HG03280 (cell line): ENCODE results near the gene NCAM2.
"Not testable (repeated sequence)": the region's sequence is repeated elsewhere in the genome, so short reads cannot be mapped to it uniquely, and the experiment has no call there.

Source experiments
- ATAC-seq: cut with Tn5 transposase; IDR thresholded peaks from one replicate; pipeline ENCODE4 v1.9.1; 2021; ENCODE audit warnings: mild to moderate bottlenecking, moderate library complexity; ENCODE audit not compliant: unreplicated experiment

Gene NCAM2

GRCh38 chr21:21290751-21291150, 292.5 kb downstream of the NCAM2 start:
- ATAC-seq, result no peak

GRCh38 chr21:21291883-21292569, 293.8 kb downstream of the NCAM2 start:
- no peak for ATAC-seq

GRCh38 chr21:21295303-21295702, 297.1 kb downstream of the NCAM2 start:
- no peak for ATAC-seq

GRCh38 chr21:21297211-21297610, 299.0 kb downstream of the NCAM2 start:
- ATAC-seq, result no peak

GRCh38 chr21:21301013-21301412, 302.8 kb downstream of the NCAM2 start:
- ATAC-seq, result no peak

GRCh38 chr21:21309510-21309909, 311.3 kb downstream of the NCAM2 start:
- no peak for ATAC-seq

GRCh38 chr21:21324297-21324696, 326.1 kb downstream of the NCAM2 start:
- no peak for ATAC-seq

- no peak for ATAC-seq
Observed at GRCh38 chr21:21332492-21332891, 334.3 kb downstream of the NCAM2 start.

- ATAC-seq, result no peak
Observed at GRCh38 chr21:21341041-21341440, 342.8 kb downstream of the NCAM2 start.

GRCh38 chr21:21345296-21345695, 347.1 kb downstream of the NCAM2 start:
- ATAC-seq, result no peak

GRCh38 chr21:21345872-21346271, 347.7 kb downstream of the NCAM2 start:
- ATAC-seq, result no peak

- no peak for ATAC-seq
Observed at GRCh38 chr21:21366277-21366676, 368.1 kb downstream of the NCAM2 start.

GRCh38 chr21:21367583-21367982, 369.4 kb downstream of the NCAM2 start:
- ATAC-seq, result no peak

- ATAC-seq, result no peak
Observed at GRCh38 chr21:21373969-21374368, 375.8 kb downstream of the NCAM2 start.

- no peak for ATAC-seq
Observed at GRCh38 chr21:21383126-21383525, 384.9 kb downstream of the NCAM2 start.

- no peak for ATAC-seq
Observed at GRCh38 chr21:21384977-21385376, 386.8 kb downstream of the NCAM2 start.

- no peak for ATAC-seq
Observed at GRCh38 chr21:21385404-21385803, 387.2 kb downstream of the NCAM2 start.

GRCh38 chr21:21387916-21388315, 389.7 kb downstream of the NCAM2 start:
- ATAC-seq, result no peak

- ATAC-seq, result no peak
Observed at GRCh38 chr21:21394064-21394463, 395.9 kb downstream of the NCAM2 start.

GRCh38 chr21:21396424-21396823, 398.2 kb downstream of the NCAM2 start:
- no peak for ATAC-seq

- no peak for ATAC-seq
Observed at GRCh38 chr21:21397464-21397863, 399.3 kb downstream of the NCAM2 start.

- ATAC-seq, result no peak
Observed at GRCh38 chr21:21401444-21401843, 403.2 kb downstream of the NCAM2 start.

GRCh38 chr21:21402187-21402586, 404.0 kb downstream of the NCAM2 start:
- ATAC-seq, result not testable (repeated sequence)
